Measurements from ENCODE around the gene OSBPL8. TPM values are rescaled to one million over a fixed set of nuclear protein-coding genes. Genes with fewer than 3 reads are reported as not detected.

Gene OSBPL8
- total RNA-seq, 2 experiments from 2014 or later = 69.8 to 73.7 TPM

DNA sequence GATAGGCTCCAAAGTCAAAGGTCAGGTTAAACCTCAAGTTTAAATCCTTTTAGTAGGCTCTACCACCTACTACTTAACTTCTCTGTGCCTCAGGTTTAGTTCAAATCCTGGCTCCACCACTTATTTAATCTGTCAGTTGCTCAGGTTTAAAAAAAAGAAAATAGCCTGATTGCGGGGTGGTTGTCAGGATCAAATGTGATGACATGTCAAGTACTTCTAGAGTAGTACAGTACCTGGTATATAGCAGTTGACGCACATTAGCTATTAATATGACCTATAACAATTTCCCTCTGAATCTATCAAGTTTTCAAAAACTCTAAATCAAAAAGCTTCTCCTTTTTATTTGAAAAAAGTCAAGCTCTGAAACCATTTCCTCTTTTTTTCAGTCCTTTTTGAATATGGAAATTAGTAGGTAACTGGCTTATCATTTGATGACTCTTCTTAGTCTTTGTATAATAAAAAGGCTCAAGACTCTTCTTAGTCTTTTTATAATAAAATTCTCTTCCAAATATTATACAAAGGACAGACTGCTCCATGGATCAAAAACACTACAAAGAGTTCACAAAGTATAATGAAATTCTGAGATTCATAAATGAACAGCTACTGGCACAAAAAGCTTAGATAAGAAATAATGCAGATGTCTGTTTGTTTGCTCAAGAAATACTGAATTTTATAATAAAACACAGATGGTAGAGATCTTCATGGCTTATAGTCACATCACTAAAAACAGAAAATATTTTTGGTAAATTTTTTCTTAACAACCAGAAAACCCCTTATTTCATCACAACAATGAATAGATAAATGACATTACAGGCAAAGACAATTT, 5.0 kb downstream of the OSBPL8 start:
- POLR2A ChIA-PET = no interaction called here

DNA sequence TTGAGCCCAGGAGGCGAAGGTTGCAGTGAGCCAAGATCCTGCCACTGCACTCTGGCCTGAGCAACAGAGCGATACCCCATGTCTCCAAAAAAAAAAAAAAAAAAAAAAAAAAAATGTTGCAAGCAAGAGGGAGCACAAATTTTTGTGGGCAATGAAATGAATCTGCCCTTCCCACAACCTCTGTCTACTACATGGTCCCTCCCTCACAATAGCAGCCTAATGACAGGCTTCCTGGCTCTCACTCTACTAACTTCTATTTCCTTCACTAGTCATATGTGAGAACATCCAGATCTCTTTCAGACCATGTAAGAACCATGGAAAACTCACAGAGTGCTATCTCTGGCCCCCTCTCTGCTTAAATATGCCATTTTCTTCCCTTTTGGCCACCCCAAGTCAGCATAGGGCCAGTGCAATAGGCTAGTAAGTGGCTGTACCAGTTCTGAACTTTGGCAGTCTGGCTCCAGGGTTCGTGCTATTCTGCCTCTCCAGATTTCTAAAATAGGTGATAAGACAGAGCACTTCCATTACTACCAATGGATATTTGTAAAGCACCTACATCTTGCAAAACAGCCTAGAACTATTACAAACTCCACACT, 7.1 kb downstream of the OSBPL8 start:
- CTCF ChIA-PET = no interaction called here
- DNase-seq = no peak
- H3K27me3 Mint-ChIP-seq = no peaks in the 10 kb centered on the region
- peaks cover 3% of the 10 kb centered on the region for H3K36me3 Mint-ChIP-seq
- H3K4me3 Mint-ChIP-seq = no peak overlapping the region
- intact Hi-C loops (cut with micrococcal nuclease) = no loop called here
- H3K27ac Mint-ChIP-seq = no peak overlapping the region
- peaks cover 70% of the 10 kb centered on the region for H3K4me1 Mint-ChIP-seq (ENCODE audit: low read depth)
- H3K9me3 Mint-ChIP-seq = no peaks in the 10 kb centered on the region
- POLR2A ChIA-PET = no interaction called here

More for the DNA sequence above, 5.0 kb downstream of the OSBPL8 start:
- Mint-ChIP-seq H3K4me1 (ENCODE audit: low read depth) (peaks cover 57% of the 10 kb centered on the region), H3K27ac (no peak overlapping the region), H3K27me3 (no peaks in the 10 kb centered on the region), H3K4me3 (no peak overlapping the region), H3K36me3 (peaks cover 3% of the 10 kb centered on the region), H3K9me3 (no peaks in the 10 kb centered on the region)
- no peak for DNase-seq
- intact Hi-C loops (cut with micrococcal nuclease) = loop anchor here (5.0 kb wide), 2 partner anchors 82 to 97 kb away; no protein-coding TSS in a partner anchor
- CTCF ChIA-PET = interaction anchor here (1.2 kb wide), 1 partner anchor 98 kb away, joined by 4 read pairs; no protein-coding TSS in a partner anchor

DNA sequence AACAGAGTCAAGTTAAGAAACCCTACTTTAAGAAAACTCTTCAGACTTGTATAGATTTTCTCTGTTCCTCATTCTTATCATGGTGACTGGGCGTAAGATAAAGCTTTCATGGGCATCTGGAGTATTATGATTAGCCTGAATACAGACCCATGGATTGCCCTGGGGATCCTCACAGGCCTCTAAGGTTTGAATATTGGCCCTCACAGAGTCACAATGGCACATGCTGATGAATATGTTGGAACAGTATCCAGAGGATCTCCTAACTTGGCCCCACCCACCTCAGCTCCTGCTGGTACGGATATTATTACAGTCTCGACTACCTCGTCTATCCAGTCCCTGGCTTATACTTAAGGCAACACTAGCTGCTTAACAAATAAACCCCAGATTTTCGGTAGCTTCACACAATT, 8.1 kb downstream of the OSBPL8 start:
- ChIA-PET POLR2A (no interaction called here), CTCF (no interaction called here)
- Mint-ChIP-seq H3K9me3 (no peaks in the 10 kb centered on the region), H3K4me1 (ENCODE audit: low read depth) (peaks cover 76% of the 10 kb centered on the region), H3K4me3 (no peak overlapping the region), H3K27ac (no peak overlapping the region), H3K36me3 (peaks cover 3% of the 10 kb centered on the region), H3K27me3 (no peaks in the 10 kb centered on the region)
- no peak for DNase-seq
- intact Hi-C loops (cut with micrococcal nuclease) = no loop called here

DNA sequence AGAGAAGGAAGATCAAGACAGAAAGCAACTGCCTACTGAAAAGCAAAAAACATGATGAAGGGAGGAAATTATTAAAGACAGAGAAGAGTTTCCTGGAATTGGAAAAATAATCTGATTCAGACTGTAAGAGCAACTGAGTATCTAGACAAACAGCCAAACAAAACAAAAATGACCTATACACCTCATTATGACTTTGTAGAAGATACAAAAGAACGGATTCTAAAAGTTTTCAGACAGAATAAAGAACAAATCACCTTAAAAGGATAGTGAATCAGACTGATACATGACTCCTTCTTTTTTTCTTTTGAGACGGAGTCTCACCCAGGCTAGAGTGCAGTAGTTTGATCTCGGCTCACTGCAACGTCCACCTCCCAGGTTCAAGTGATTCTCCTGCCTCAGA, 10.4 kb downstream of the OSBPL8 start:
- CTCF ChIA-PET = no interaction called here
- Mint-ChIP-seq H3K36me3 (no peaks in the 10 kb centered on the region), H3K4me3 (no peak overlapping the region), H3K9me3 (no peaks in the 10 kb centered on the region), H3K27me3 (no peaks in the 10 kb centered on the region), H3K27ac (no peak overlapping the region), H3K4me1 (ENCODE audit: low read depth) (peaks cover 73% of the 10 kb centered on the region)
- intact Hi-C loops (cut with micrococcal nuclease) = no loop called here
- no peak for DNase-seq
- POLR2A ChIA-PET = no interaction called here

DNA sequence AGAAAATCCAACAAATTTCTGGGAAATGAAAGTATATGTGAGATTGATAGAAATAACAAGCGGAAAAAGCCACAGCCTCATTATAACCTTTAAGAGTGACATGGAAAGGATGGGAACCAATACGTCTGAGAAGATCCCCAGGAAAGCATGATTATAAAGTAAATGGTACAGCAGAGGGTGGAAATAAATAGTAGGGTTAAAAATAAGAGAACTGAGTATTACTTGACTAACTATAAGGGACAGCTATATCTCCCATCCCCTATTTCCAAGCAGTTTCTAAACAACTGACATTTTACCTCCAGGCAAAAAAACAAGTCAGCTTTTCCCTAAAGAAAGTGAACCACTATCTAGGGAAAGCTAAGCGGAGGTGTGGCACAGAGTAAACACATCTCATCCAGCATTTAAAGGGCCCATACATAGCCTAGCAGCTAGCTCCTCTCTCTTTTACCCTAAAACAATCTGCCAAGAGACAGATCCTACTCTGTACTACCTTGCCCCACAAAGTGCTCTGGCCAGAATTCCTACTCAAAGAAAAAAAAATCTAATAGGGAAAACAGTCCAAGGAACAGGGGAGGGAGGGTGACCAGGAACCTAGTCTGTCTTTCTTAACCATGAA, 11.2 kb downstream of the OSBPL8 start:
- ChIA-PET CTCF (no interaction called here), POLR2A (no interaction called here)
- H3K9me3 Mint-ChIP-seq = no peaks in the 10 kb centered on the region
- no peak overlapping the region for H3K27ac Mint-ChIP-seq
- H3K36me3 Mint-ChIP-seq = no peaks in the 10 kb centered on the region
- H3K4me3 Mint-ChIP-seq = no peak overlapping the region
- no peak for DNase-seq
- H3K4me1 Mint-ChIP-seq (ENCODE audit: low read depth) = peaks cover 76% of the 10 kb centered on the region
- intact Hi-C loops (cut with micrococcal nuclease) = no loop called here
- H3K27me3 Mint-ChIP-seq = no peaks in the 10 kb centered on the region

DNA sequence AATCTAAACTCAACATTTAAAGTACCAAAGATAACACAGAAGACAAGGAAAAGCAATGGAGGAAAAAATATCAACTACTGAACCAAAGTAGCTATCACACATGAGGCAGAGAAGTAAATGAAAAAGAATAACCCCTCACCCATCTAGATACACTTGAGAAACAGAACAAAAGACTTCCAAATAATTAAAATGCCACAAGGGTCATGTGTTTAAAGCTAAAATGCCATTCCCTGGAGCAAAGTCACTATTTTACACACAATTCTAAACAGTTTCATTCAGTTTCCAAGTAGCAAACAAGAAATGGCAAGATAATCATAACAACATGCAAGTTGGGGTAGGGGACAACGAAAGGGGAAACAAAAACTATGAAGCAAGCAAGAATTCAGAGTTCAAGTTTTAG, 12.0 kb downstream of the OSBPL8 start:
- DNase-seq = no peak
- Mint-ChIP-seq H3K27me3 (no peaks in the 10 kb centered on the region), H3K9me3 (no peaks in the 10 kb centered on the region), H3K4me3 (no peak overlapping the region), H3K36me3 (no peaks in the 10 kb centered on the region), H3K27ac (no peak overlapping the region), H3K4me1 (ENCODE audit: low read depth) (peaks cover 74% of the 10 kb centered on the region)
- POLR2A ChIA-PET = interaction anchor here (1.0 kb wide), 1 partner anchor 11 kb away, joined by 3 read pairs; no protein-coding TSS in a partner anchor
- intact Hi-C loops (cut with micrococcal nuclease) = no loop called here
- CTCF ChIA-PET = no interaction called here

DNA sequence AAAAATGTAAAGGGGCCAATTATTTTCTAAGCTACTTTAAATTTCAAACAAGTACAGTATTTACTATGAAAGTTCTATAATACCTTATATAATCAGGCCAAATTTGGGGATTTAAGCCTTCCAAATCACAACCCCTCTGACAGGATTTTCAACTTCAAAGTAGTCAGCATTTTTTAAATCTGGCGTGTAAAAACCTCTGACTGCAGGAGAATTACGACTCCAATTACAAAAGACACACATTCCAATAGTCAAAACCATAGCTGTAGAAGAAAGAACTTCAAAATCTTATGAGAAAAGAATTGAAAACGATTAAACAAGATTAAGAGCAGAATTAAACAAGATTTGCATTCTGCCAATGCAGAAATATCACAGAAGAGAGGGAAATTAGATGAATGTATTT, 12.7 kb downstream of the OSBPL8 start:
- no peak overlapping the region for H3K4me3 Mint-ChIP-seq
- H3K4me1 Mint-ChIP-seq (ENCODE audit: low read depth) = peaks cover 76% of the 10 kb centered on the region
- H3K27me3 Mint-ChIP-seq = no peaks in the 10 kb centered on the region
- H3K36me3 Mint-ChIP-seq = peaks cover 1% of the 10 kb centered on the region
- intact Hi-C loops (cut with micrococcal nuclease) = no loop called here
- no peaks in the 10 kb centered on the region for H3K9me3 Mint-ChIP-seq
- DNase-seq = no peak
- ChIA-PET CTCF (no interaction called here), POLR2A (interaction anchor here (1.0 kb wide), 1 partner anchor 12 kb away, joined by 3 read pairs; no protein-coding TSS in a partner anchor)
- H3K27ac Mint-ChIP-seq = no peak overlapping the region

DNA sequence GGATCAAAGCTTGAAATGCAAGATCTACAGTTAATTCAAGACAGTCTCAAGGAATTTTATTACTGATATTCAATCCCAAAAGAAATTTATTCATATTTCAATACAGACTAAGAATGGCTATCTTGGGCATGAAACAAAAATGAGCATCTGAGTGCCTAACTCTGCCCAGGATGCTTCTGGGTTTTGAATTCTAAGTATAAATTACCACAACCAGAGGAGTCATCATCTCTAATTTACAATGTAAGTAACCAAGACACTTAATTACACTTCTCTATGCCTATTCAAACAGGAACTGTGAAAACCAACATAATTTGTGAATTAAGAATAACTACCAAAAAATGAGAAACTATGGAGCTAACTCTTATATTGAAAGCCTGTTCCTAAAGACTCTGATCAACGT, 14.1 kb downstream of the OSBPL8 start:
- Mint-ChIP-seq H3K36me3 (peaks cover 1% of the 10 kb centered on the region), H3K27ac (no peak overlapping the region), H3K4me3 (no peak overlapping the region), H3K4me1 (ENCODE audit: low read depth) (peaks cover 68% of the 10 kb centered on the region), H3K9me3 (no peaks in the 10 kb centered on the region), H3K27me3 (no peaks in the 10 kb centered on the region)
- CTCF ChIA-PET = interaction anchor here (0.6 kb wide), 1 partner anchor 19 kb away, joined by 4 read pairs; no protein-coding TSS in a partner anchor
- DNase-seq = no peak
- intact Hi-C loops (cut with micrococcal nuclease) = loop anchor here (1.0 kb wide), 1 partner anchor 14 kb away; the partner anchor contains the start of gene OSBPL8
- POLR2A ChIA-PET = interaction anchor here (2.0 kb wide), 1 partner anchor 14 kb away, joined by 7 read pairs; the partner anchor contains the start of gene OSBPL8

DNA sequence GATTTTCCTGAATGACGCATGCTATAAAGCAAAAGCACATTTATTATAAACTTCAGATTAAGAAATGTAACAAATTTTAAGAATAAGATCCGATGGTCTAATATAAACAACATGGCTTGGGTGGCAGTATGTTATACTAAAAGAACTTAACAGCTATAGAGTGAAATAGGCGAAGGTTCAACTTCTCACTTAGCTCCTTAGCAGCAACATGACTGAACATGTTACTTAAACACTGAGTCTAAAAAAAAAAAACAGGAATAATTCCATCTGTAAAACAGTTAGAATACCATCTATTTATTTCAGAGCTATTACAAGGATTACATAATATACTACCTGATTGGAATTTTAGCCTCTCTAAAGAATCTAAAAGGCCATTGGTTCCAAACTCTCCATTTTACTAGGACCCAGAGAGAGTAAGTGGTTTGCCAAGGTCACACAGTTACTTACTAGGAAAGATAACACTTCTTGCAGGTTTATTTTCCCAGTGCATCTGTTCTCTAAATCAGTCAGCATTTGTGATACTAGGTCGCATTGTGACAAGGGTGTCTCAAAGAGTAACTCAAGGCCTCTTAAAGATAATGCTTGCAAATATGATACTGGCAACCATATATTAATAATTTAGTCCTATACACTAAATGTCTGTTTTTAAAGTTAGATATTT, 14.8 kb downstream of the OSBPL8 start:
- Mint-ChIP-seq H3K9me3 (no peaks in the 10 kb centered on the region), H3K27ac (no peak overlapping the region), H3K4me3 (no peak overlapping the region), H3K4me1 (ENCODE audit: low read depth) (peaks cover 66% of the 10 kb centered on the region), H3K27me3 (no peaks in the 10 kb centered on the region), H3K36me3 (peaks cover 1% of the 10 kb centered on the region)
- CTCF ChIA-PET = interaction anchor here (0.6 kb wide), 1 partner anchor 516 kb away, joined by 4 read pairs; no protein-coding TSS in a partner anchor
- POLR2A ChIA-PET = interaction anchor here (2.0 kb wide), 1 partner anchor 15 kb away, joined by 7 read pairs; the partner anchor contains the start of gene OSBPL8
- intact Hi-C loops (cut with micrococcal nuclease) = loop anchor here (1.0 kb wide), 1 partner anchor 15 kb away; the partner anchor contains the start of gene OSBPL8
- DNase-seq = no peak

DNA sequence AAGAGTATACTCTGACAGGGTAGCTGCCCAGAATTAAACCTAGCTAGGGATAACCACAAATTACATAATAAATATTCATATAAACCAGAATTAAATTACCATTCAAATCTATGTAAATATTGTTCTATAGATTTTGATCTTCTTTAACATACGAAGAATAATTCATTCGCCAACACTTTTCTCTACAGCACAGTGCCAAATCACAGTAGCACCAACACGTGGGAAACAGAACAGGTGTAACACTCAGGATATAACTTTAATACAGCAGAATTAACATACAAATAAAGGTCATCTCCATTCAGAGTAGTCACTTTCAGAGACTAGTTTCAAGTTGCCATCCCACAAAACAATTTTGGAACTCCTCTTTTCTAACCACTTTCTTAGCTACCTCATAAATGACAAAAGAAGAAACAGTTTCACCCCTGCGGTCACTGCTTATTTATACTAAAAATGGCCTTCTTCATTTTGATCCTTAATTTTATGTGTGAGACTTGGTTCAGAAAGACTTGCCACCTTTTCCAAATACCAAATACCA, 15.7 kb downstream of the OSBPL8 start:
- no peaks in the 10 kb centered on the region for H3K9me3 Mint-ChIP-seq
- ChIA-PET POLR2A (interaction anchor here (2.0 kb wide), 1 partner anchor 16 kb away, joined by 7 read pairs; the partner anchor contains the start of gene OSBPL8), CTCF (interaction anchor here (1.5 kb wide), 1 partner anchor 17 kb away, joined by 3 read pairs; no protein-coding TSS in a partner anchor)
- no peak for DNase-seq
- peaks cover 64% of the 10 kb centered on the region for H3K4me1 Mint-ChIP-seq (ENCODE audit: low read depth)
- H3K4me3 Mint-ChIP-seq = no peak overlapping the region
- peaks cover 1% of the 10 kb centered on the region for H3K36me3 Mint-ChIP-seq
- no peaks in the 10 kb centered on the region for H3K27me3 Mint-ChIP-seq
- intact Hi-C loops (cut with micrococcal nuclease) = no loop called here
- H3K27ac Mint-ChIP-seq = no peak overlapping the region

DNA sequence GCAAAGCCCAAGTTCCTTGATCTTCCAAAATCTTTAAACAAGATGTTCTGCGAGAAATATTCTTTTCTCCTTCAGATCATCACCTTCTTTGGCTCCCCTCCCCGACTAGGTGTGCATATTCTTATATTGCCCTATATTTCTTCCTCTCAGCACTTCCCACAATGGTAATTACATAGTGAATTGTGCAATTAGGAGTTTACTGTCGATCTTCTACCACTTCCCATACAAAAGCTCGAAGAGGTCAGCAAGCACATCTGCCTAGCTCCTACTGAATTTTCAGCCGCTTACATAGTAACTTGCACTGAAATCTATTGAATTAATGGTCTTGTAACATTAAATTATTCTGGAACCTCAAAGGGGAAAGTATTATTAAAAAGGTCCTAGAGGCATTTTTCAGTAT, 16.7 kb downstream of the OSBPL8 start:
- DNase-seq = no peak
- Mint-ChIP-seq H3K27ac (no peak overlapping the region), H3K36me3 (peaks cover 1% of the 10 kb centered on the region), H3K9me3 (no peaks in the 10 kb centered on the region), H3K27me3 (no peaks in the 10 kb centered on the region), H3K4me1 (ENCODE audit: low read depth) (peaks cover 54% of the 10 kb centered on the region), H3K4me3 (no peak overlapping the region)
- intact Hi-C loops (cut with micrococcal nuclease) = no loop called here
- ChIA-PET CTCF (interaction anchor here (1.5 kb wide), 1 partner anchor 16 kb away, joined by 3 read pairs; no protein-coding TSS in a partner anchor), POLR2A (no interaction called here)

All from activated CD4-positive, alpha-beta memory T cell treated with anti-CD3 and anti-CD28 coated beads for 36 hours (primary cell).